Measurements from ENCODE around the gene SPOCK2. TPM values are rescaled to one million over a fixed set of nuclear protein-coding genes. Genes with fewer than 3 reads are reported as not detected.

The SPOCK2 gene
- total RNA-seq, 1 experiment from 2014 or later = 4.8 TPM

GRCh38 chr10:72038458-72039001 is 49.8 kb downstream of the SPOCK2 start:
- no peak for TF ChIP-seq POLR2AphosphoS5 (IDR thresholded peaks at IDR 0.05; ENCODE audit: low read depth, low read length)
- TF ChIP-seq, protein P1, sequence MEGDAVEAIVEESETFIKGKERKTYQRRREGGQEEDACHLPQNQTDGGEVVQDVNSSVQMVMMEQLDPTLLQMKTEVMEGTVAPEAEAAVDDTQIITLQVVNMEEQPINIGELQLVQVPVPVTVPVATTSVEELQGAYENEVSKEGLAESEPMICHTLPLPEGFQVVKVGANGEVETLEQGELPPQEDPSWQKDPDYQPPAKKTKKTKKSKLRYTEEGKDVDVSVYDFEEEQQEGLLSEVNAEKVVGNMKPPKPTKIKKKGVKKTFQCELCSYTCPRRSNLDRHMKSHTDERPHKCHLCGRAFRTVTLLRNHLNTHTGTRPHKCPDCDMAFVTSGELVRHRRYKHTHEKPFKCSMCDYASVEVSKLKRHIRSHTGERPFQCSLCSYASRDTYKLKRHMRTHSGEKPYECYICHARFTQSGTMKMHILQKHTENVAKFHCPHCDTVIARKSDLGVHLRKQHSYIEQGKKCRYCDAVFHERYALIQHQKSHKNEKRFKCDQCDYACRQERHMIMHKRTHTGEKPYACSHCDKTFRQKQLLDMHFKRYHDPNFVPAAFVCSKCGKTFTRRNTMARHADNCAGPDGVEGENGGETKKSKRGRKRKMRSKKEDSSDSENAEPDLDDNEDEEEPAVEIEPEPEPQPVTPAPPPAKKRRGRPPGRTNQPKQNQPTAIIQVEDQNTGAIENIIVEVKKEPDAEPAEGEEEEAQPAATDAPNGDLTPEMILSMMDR (IDR thresholded peaks at IDR 0.05) = no peak
- TF ChIP-seq, protein P2, sequence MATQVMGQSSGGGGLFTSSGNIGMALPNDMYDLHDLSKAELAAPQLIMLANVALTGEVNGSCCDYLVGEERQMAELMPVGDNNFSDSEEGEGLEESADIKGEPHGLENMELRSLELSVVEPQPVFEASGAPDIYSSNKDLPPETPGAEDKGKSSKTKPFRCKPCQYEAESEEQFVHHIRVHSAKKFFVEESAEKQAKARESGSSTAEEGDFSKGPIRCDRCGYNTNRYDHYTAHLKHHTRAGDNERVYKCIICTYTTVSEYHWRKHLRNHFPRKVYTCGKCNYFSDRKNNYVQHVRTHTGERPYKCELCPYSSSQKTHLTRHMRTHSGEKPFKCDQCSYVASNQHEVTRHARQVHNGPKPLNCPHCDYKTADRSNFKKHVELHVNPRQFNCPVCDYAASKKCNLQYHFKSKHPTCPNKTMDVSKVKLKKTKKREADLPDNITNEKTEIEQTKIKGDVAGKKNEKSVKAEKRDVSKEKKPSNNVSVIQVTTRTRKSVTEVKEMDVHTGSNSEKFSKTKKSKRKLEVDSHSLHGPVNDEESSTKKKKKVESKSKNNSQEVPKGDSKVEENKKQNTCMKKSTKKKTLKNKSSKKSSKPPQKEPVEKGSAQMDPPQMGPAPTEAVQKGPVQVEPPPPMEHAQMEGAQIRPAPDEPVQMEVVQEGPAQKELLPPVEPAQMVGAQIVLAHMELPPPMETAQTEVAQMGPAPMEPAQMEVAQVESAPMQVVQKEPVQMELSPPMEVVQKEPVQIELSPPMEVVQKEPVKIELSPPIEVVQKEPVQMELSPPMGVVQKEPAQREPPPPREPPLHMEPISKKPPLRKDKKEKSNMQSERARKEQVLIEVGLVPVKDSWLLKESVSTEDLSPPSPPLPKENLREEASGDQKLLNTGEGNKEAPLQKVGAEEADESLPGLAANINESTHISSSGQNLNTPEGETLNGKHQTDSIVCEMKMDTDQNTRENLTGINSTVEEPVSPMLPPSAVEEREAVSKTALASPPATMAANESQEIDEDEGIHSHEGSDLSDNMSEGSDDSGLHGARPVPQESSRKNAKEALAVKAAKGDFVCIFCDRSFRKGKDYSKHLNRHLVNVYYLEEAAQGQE (IDR thresholded peaks at IDR 0.05; ENCODE audit: insufficient read depth in 1 of 2, low read depth in 2 of 2, low read length in 1 of 2) = no peak
- H3K36me3 ChIP-seq (ENCODE audit: control insufficient read depth, insufficient read depth, low read length) = no peaks in the 10 kb centered on the region
- CTCF ChIA-PET = interaction anchor here (0.6 to 2.3 kb wide), 4 partner anchors 10 to 182 kb away, joined by 3 to 6 read pairs (median 3); no protein-coding TSS in a partner anchor
- intact Hi-C loops (cut with micrococcal nuclease; ENCODE audit: unreplicated experiment) = no loop called here
- DNase-seq (ENCODE audit: low read depth, low spot score) (no peak), ATAC-seq (no peak)
- H3K27me3 ChIP-seq (ENCODE audit: control insufficient read depth, insufficient read depth, low read length) = no peaks in the 10 kb centered on the region
- peak overlapping the region; percentile 11; the same call in 1 of the 2 replicates for H3K27ac ChIP-seq (ENCODE audit: low read length)
- no peak overlapping the region for H3K4me3 ChIP-seq (ENCODE audit: low read depth in 2 of 2, low read length in 2 of 2)
- POLR2A ChIA-PET = interaction anchor here (0.6 kb wide), 1 partner anchor 24 kb away, joined by 4 read pairs; no protein-coding TSS in a partner anchor
- peaks cover 19% of the 10 kb centered on the region for H3K4me1 ChIP-seq (ENCODE audit: control insufficient read depth, insufficient read depth, low read length)
- in situ Hi-C loops (cut with HindIII; ENCODE audit: low pct_unique_long_range_greater_than_20kb, low sequenced_read_pairs) = no loop called here
- no TSS peak for BruUV-seq (replicated peaks)
- no peaks in the 10 kb centered on the region for H3K9me3 ChIP-seq (ENCODE audit: control insufficient read depth, insufficient read depth, low read depth, low read length)

DNA sequence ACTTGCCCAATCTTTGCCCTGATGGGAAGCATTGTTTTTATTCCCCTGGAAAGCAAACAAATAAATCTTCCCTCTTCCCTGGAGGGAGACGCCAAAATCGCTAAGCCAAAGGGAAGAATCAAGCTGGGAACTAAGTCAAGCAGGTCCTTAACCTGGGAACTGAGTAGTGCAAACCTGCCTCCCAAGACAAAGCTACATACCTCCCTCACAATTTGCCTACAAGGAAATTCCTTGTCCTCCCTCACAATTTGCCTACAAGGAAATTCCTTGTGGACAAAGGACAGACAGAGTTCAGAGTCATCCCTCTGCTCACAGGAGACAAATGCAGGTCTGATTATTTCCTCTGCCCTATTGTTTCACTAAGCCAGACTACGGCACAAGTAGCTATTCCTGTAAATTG is 50.5 kb downstream of the SPOCK2 start:
- no peaks in the 10 kb centered on the region for H3K27me3 ChIP-seq (ENCODE audit: control insufficient read depth, insufficient read depth, low read length)
- intact Hi-C loops (cut with micrococcal nuclease; ENCODE audit: unreplicated experiment) (no loop called here), in situ Hi-C loops (cut with HindIII; ENCODE audit: low pct_unique_long_range_greater_than_20kb, low sequenced_read_pairs) (no loop called here)
- no TSS peak for BruUV-seq (replicated peaks)
- TF ChIP-seq, protein P2 (IDR thresholded peaks at IDR 0.05; ENCODE audit: insufficient read depth in 1 of 2, low read depth in 2 of 2, low read length in 1 of 2) = no peak
- TF ChIP-seq POLR2AphosphoS5 (IDR thresholded peaks at IDR 0.05; ENCODE audit: low read depth, low read length) (no peak), SIN3A (IDR thresholded peaks at IDR 0.05; ENCODE audit: borderline replicate concordance, insufficient read depth, low read depth, low read length) (no peak), TCF7L2 (IDR thresholded peaks at IDR 0.05; ENCODE audit: low read depth, low read length) (no peak)
- TF ChIP-seq, protein P1 (IDR thresholded peaks at IDR 0.05) = no peak
- H3K4me3 ChIP-seq (ENCODE audit: low read depth in 2 of 2, low read length in 2 of 2) = no peak overlapping the region
- DNase-seq (ENCODE audit: low read depth, low spot score) = no peak
- H3K4me1 ChIP-seq (ENCODE audit: control insufficient read depth, insufficient read depth, low read length) = peaks cover 16% of the 10 kb centered on the region
- no peaks in the 10 kb centered on the region for H3K36me3 ChIP-seq (ENCODE audit: control insufficient read depth, insufficient read depth, low read length)
- no peak for ATAC-seq
- no peaks in the 10 kb centered on the region for H3K9me3 ChIP-seq (ENCODE audit: control insufficient read depth, insufficient read depth, low read depth, low read length)
- peak overlapping the region; percentile 44 for H3K27ac ChIP-seq (ENCODE audit: low read length)
- CTCF ChIA-PET = interaction anchor here (0.6 to 1.0 kb wide), 2 partner anchors 141 to 183 kb away, joined by 3 read pairs; no protein-coding TSS in a partner anchor
- POLR2A ChIA-PET = interaction anchor here (0.6 kb wide), 1 partner anchor 58 kb away, joined by 5 read pairs; no protein-coding TSS in a partner anchor
